H1 (cell line): ENCODE measurements around the gene TIMM10B. TPM values are rescaled to one million over a fixed set of nuclear protein-coding genes. Genes with fewer than 3 reads are reported as not detected.

Experiments
- CTCF ChIA-PET: fragments of 300-600 bp; sonication (Branson Sonifier 250); formaldehyde crosslinking; loops from one replicate; lab custom pipeline; 2021; ENCODE audit not compliant: partially characterized antibody; lab: Charles Lee
- POLR2A ChIA-PET: fragments of 300-600 bp; sonication (Branson Sonifier 250); formaldehyde crosslinking; loops from one replicate; lab custom pipeline; 2021; ENCODE audit warnings: inconsistent platforms; ENCODE audit not compliant: partially characterized antibody; lab: Charles Lee
- DNase-seq, 2 experiments: peaks; one replicate each; pipeline versions ENCODE4 v3.0.0 to v3.0.0-alpha.2; 2010 to 2022; ENCODE audit warnings: low spot score in 2 of 2, low read depth in 1 of 2, mixed read lengths in 1 of 2
- FAIRE-seq: peaks from 2 replicates; lab custom pipeline; 2011; peaks lifted over from hg19 to GRCh38; lab: Jason Lieb, UNC
- H2AFZ ChIP-seq: 2 replicates; pipeline ENCODE4 v1.8.1; 2012; ENCODE audit warnings: low read length, inconsistent platforms
- H2AK5ac ChIP-seq: 2 replicates; pipeline ENCODE4 v1.6.1; 2013; ENCODE audit warnings: low read depth, low read length
- H2BK120ac ChIP-seq: replicated peaks from 2 replicates; pipeline ENCODE3; 2013; ENCODE audit warnings: low read depth, low read length, inconsistent platforms
- H2BK12ac ChIP-seq: 2 replicates; pipeline ENCODE4 v1.6.1; 2013; ENCODE audit warnings: low read depth, low read length
- H2BK15ac ChIP-seq: 2 replicates; pipeline ENCODE4 v1.6.1; 2013; ENCODE audit warnings: low read length
- H2BK20ac ChIP-seq: 2 replicates; pipeline ENCODE4 v1.6.1; 2013; ENCODE audit warnings: low read length
- H2BK5ac ChIP-seq: 2 replicates; pipeline ENCODE4 v1.6.1; 2013; ENCODE audit warnings: low read depth, low read length
- H3K14ac ChIP-seq: 2 replicates; pipeline ENCODE4 v1.6.1; 2013; ENCODE audit warnings: inconsistent platforms; ENCODE audit not compliant: insufficient read length
- H3K18ac ChIP-seq: 2 replicates; pipeline ENCODE4 v1.6.1; 2013; ENCODE audit warnings: low read length; ENCODE audit errors: extremely low read depth
- H3K23ac ChIP-seq: 2 replicates; pipeline ENCODE4 v1.6.1; 2013; ENCODE audit warnings: inconsistent platforms; ENCODE audit not compliant: insufficient read length
- H3K23me2 ChIP-seq: 2 replicates; pipeline ENCODE4 v1.6.1; 2013; ENCODE audit warnings: low read depth, low read length
- H3K27ac ChIP-seq: 2 replicates; pipeline ENCODE4 v1.6.1; 2011; ENCODE audit warnings: low read depth, low read length, inconsistent platforms
- H3K27me3 ChIP-seq, 4 experiments: replicated peaks in 1 of 4; 1 replicate in 1 of 4; 2 replicates in 3 of 4; pipeline versions ENCODE4 v1.6.1 to v1.8.1; 2011 to 2013; ENCODE audit warnings: low read length in 3 of 4, mild to moderate bottlenecking in 3 of 4, inconsistent platforms in 2 of 4, mixed read lengths in 2 of 4, moderate library complexity in 1 of 4; ENCODE audit not compliant: control insufficient read depth in 3 of 4, insufficient read depth in 3 of 4; ENCODE audit errors: extremely low read depth in 1 of 4
- H3K36me3 ChIP-seq, 4 experiments: 2 replicates each; pipeline versions ENCODE4 v1.6.1 to v1.8.1; 2011 to 2013; ENCODE audit warnings: mild to moderate bottlenecking in 4 of 4, low read length in 3 of 4, moderate library complexity in 2 of 4, control low read depth in 1 of 4, inconsistent platforms in 1 of 4; ENCODE audit not compliant: insufficient read depth in 4 of 4, control insufficient read depth in 2 of 4
- H3K4ac ChIP-seq: replicated peaks from 2 replicates; pipeline ENCODE3; 2013; ENCODE audit warnings: low read length, low read depth, mixed read lengths, inconsistent platforms; ENCODE audit not compliant: insufficient read length
- H3K4me1 ChIP-seq, 4 experiments: replicated peaks in 1 of 4; 1 replicate in 1 of 4; 2 replicates in 3 of 4; pipeline versions ENCODE4 v1.6.1 to v1.8.1; 2011 to 2013; ENCODE audit warnings: low read length in 3 of 4, inconsistent platforms in 2 of 4, mixed read lengths in 1 of 4; ENCODE audit not compliant: insufficient read depth in 4 of 4, control insufficient read depth in 3 of 4
- H3K4me2 ChIP-seq, 2 experiments: 2 replicates each; pipeline versions ENCODE4 v1.6.1 to v1.8.1; 2011 to 2013; ENCODE audit warnings: low read depth in 2 of 2, low read length in 2 of 2, control low read depth in 1 of 2, inconsistent platforms in 1 of 2, mild to moderate bottlenecking in 1 of 2; ENCODE audit not compliant: insufficient read depth in 1 of 2
- H3K4me3 ChIP-seq, 4 experiments: fragments of 200-600, 300-600 bp in 1 of 4; sonication (generic), shearing (Covaris generic), sonication (Bioruptor Twin) in 1 of 4; 2 replicates each; pipeline versions ENCODE4 v1.5.1 to v1.8.1; 2011 to 2016; ENCODE audit warnings: low read length in 4 of 4, low read depth in 3 of 4, control low read depth in 2 of 4, inconsistent platforms in 2 of 4, mild to moderate bottlenecking in 2 of 4, mixed read lengths in 1 of 4, moderate library complexity in 1 of 4; ENCODE audit not compliant: insufficient read depth in 2 of 4; ENCODE audit errors: extremely low read depth in 1 of 4
- H3K56ac ChIP-seq: replicated peaks from 2 replicates; pipeline ENCODE3; 2013; ENCODE audit warnings: low read depth, mild to moderate bottlenecking, mixed read lengths, low read length, inconsistent platforms; ENCODE audit not compliant: insufficient read length
- H3K79me1 ChIP-seq: 2 replicates; pipeline ENCODE4 v1.6.1; 2013; ENCODE audit warnings: low read depth, low read length, control low read depth
- H3K79me2 ChIP-seq, 2 experiments: 2 replicates each; pipeline versions ENCODE4 v1.6.1 to v1.8.1; 2012 to 2013; ENCODE audit warnings: low read length in 2 of 2, mild to moderate bottlenecking in 2 of 2, inconsistent platforms in 1 of 2; ENCODE audit not compliant: insufficient read depth in 2 of 2, control insufficient read depth in 1 of 2
- H3K9ac ChIP-seq, 4 experiments: replicated peaks in 1 of 4; 1 replicate in 1 of 4; 2 replicates in 3 of 4; pipeline versions ENCODE4 v1.6.1 to v1.8.1; 2011 to 2013; ENCODE audit warnings: low read depth in 3 of 4, low read length in 3 of 4, control low read depth in 2 of 4, mild to moderate bottlenecking in 2 of 4, moderate library complexity in 2 of 4, inconsistent platforms in 1 of 4; ENCODE audit errors: extremely low read depth in 1 of 4
- H3K9me3 ChIP-seq, 2 experiments: 2 replicates each; pipeline versions ENCODE4 v1.6.1 to v1.8.1; 2012 to 2013; ENCODE audit warnings: mild to moderate bottlenecking in 2 of 2, moderate library complexity in 2 of 2, control low read depth in 1 of 2, inconsistent platforms in 1 of 2, low read depth in 1 of 2, low read length in 1 of 2, mixed read lengths in 1 of 2; ENCODE audit not compliant: insufficient read depth in 2 of 2
- H4K20me1 ChIP-seq, 2 experiments: replicated peaks in 1 of 2; 2 replicates each; pipeline versions ENCODE3 to v1.8.1; 2011 to 2013; ENCODE audit warnings: inconsistent platforms in 2 of 2, low read length in 2 of 2, mild to moderate bottlenecking in 1 of 2; ENCODE audit not compliant: insufficient read depth in 2 of 2, control insufficient read depth in 1 of 2
- H4K5ac ChIP-seq: 2 replicates; pipeline ENCODE4 v1.6.1; 2013; ENCODE audit warnings: low read length, low read depth, mixed read lengths, inconsistent platforms; ENCODE audit not compliant: insufficient read length
- H4K8ac ChIP-seq: 2 replicates; pipeline ENCODE4 v1.8.0; 2013; ENCODE audit warnings: mild to moderate bottlenecking, moderate library complexity, low read length, inconsistent platforms; ENCODE audit not compliant: insufficient read depth; ENCODE audit errors: extremely low read depth
- H4K91ac ChIP-seq: replicated peaks from 2 replicates; pipeline ENCODE3; 2013; ENCODE audit warnings: low read length, mixed read lengths, inconsistent platforms; ENCODE audit not compliant: insufficient read length
- CBX8 ChIP-seq: fragments of 300-800, 300-1000 bp; sonication (generic); IDR thresholded peaks from 2 replicates; pipeline ENCODE4 v1.7.1; 2016; ENCODE audit warnings: low read depth, low read length, borderline replicate concordance
- CHD2 ChIP-seq: IDR thresholded peaks from 2 replicates; pipeline ENCODE4 v1.6.1; 2012; ENCODE audit warnings: low read length, improper control_type of control experiment
- GABPA ChIP-seq: IDR thresholded peaks from 2 replicates; pipeline ENCODE4 v1.6.1; 2011; ENCODE audit warnings: mild to moderate bottlenecking, low read length, moderate library complexity, borderline replicate concordance; ENCODE audit not compliant: insufficient read depth
- GTF2F1 ChIP-seq: IDR thresholded peaks from 2 replicates; pipeline ENCODE4 v1.6.1; 2012; ENCODE audit warnings: low read depth, low read length, improper control_type of control experiment, borderline replicate concordance
- JUN ChIP-seq: IDR thresholded peaks from 2 replicates; pipeline ENCODE4 v1.6.1; 2011; ENCODE audit warnings: low read depth, mild to moderate bottlenecking, improper control_type of control experiment, low read length
- JUND ChIP-seq: IDR thresholded peaks from 2 replicates; pipeline ENCODE4 v1.6.1; 2011; ENCODE audit warnings: mild to moderate bottlenecking, improper control_type of control experiment, low read length
- RFX5 ChIP-seq: IDR thresholded peaks from 2 replicates; pipeline ENCODE4 v1.6.1; 2011; ENCODE audit warnings: low read depth, low read length, improper control_type of control experiment, borderline replicate concordance
- SIRT6 ChIP-seq: IDR thresholded peaks from one replicate; pipeline ENCODE4 v1.7.1; 2012; ENCODE audit warnings: low read length, inconsistent platforms
- YY1 ChIP-seq: IDR thresholded peaks from 2 replicates; pipeline ENCODE4 v1.6.1; 2011; ENCODE audit warnings: low read depth, mild to moderate bottlenecking, low read length
- WGBS, 2 experiments: shearing (Covaris generic) in 1 of 2; methylation state at CpG; one replicate each; pipeline versions ENCODE4 v1.1.6 to v1.1.7; 2013 to 2015; ENCODE audit warnings: low lambda C conversion rate in 2 of 2, mixed read lengths in 2 of 2, inconsistent platforms in 1 of 2, low coverage in 1 of 2, missing lambda C conversion rate in 1 of 2; ENCODE audit not compliant: insufficient replicate concordance in 2 of 2, insufficient coverage in 1 of 2, insufficient read length in 1 of 2; ENCODE audit errors: extremely low coverage in 1 of 2, missing lambda C conversion rate in 1 of 2; 5-methylcytosine and 5-hydroxymethylcytosine counted together
- polyA plus RNA-seq, 7 experiments: library from polyadenylated mRNA; depleted of rRNA in 3 of 7; stranded (reverse) in 5 of 7; unstranded in 2 of 7; fragments of >200 nt in 5 of 7; fragments of 200-250 nt in 2 of 7; gene quantifications; 1 replicate in 5 of 7; 2 replicates in 1 of 7; 4 replicates in 1 of 7; pipeline versions ENCODE4 v1.2.1 to v1.2.3, GENCODE V29; 2011 to 2013; ENCODE audit warnings: missing spikeins in 2 of 7, mixed read lengths in 2 of 7
- total RNA-seq: library from RNA; stranded (reverse); fragmentation: NEBNext Ultra II Directional; extraction: Animal tissue kit (Norgen Biotek cat#: 25700); gene quantifications from 2 replicates; pipeline ENCODE4 v1.2.1, GENCODE V29; 2021
- TF ChIP-seq, protein P1 (sequence below): IDR thresholded peaks from 2 replicates; pipeline ENCODE4 v1.6.1; 2012; ENCODE audit warnings: low read length, inconsistent platforms

The TIMM10B gene
- total and polyA plus RNA-seq, 2 of the 8 experiments (the other 6 are each of a cell fraction or from before 2014, with no cell fraction given): 38.2 to 47.8 TPM

DNA sequence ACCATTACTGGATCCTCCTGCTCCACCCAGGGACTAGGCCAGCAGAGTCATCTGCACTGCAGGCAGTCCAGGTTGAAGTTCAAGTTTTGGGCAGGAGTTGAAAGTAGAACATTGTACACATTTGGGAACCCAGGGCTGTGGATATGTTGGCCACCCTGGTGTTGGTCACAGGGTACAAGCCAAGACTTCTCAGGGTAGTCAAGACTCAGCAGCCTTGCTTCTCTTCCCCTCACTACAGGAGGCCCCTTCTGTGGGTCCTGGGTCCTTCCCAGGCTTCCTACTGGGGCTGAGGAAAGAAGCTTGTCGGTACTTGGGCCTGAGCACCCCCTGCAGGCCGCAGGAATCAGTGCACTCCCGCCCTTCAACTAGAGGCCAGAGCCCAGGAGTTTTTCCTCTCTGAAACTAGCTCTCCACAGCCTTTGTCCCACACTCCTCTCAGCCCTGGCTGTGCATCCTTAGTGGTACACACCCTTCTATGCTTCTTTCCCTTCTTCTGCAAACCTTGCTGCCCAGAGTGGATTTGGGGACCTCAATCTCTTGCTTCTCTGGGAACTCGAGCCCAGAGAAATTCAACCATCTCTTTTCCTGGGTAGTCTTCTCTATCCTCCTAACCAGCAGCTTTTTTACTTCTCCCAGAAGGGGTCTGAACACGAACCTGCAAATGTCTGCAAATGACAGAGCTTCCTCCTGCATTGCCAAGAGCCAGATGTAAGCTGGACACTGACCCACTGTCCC, 37.9 kb upstream of the TIMM10B start:
- Histone ChIP-seq H3K79me1 (no peaks in the 10 kb centered on the region), H3K9me3 (no peaks in the 10 kb centered on the region), H2BK5ac (no peak overlapping the region), H3K36me3 (no peaks in the 10 kb centered on the region), H3K27me3 (no peaks in the 10 kb centered on the region), H3K4me3 (no peak overlapping the region), H2BK20ac (no peak overlapping the region), H2AK5ac (no peak overlapping the region), H4K91ac (no peak overlapping the region), H3K79me2 (no peaks in the 10 kb centered on the region), H3K23me2 (no peaks in the 10 kb centered on the region; the same call in 1 of the 2 replicates), H4K20me1 (no peaks in the 10 kb centered on the region), H4K8ac (no peak overlapping the region), H2BK15ac (0 out of 2 replicates have a peak overlapping the region, but pooled peaks have one; percentile 67), H2AFZ (no peak overlapping the region), H3K4ac (no peak overlapping the region), H3K23ac (no peak overlapping the region), H4K5ac (no peak overlapping the region), H3K27ac (no peak overlapping the region), H3K18ac (no peak overlapping the region), H2BK120ac (no peak overlapping the region), H3K4me1 (peaks cover 0 to 4% (median 0%) of the 10 kb centered on the region in 4 experiments; a peak in 2 of 7 replicates), H3K9ac (no peak overlapping the region), H2BK12ac (0 out of 2 replicates have a peak overlapping the region, but pooled peaks have one; percentile 79), H3K4me2 (no peak overlapping the region), H3K56ac (no peak overlapping the region), H3K14ac (no peak overlapping the region)
- WGBS, 2 experiments: 30% methylated on average over 5 of the region's 5 CpGs; no CpG with 5 or more reads in 1 of the 2 experiments
- DNase-seq: peak in 1 of 2 experiments; percentile 77
- CTCF ChIA-PET: interaction anchor here (0.6 to 22.7 kb wide), 48 partner anchors 8 to 439 kb away, joined by 3 to 585 read pairs (median 6); partner anchors contain the start of genes APBB1, CCKBR, SMPD1 and TIMM10B
- POLR2A ChIA-PET: interaction anchor here (0.7 to 1.4 kb wide), 9 partner anchors 9 to 64 kb away, joined by 3 to 5 read pairs (median 3); partner anchors contain the start of genes APBB1, ARFIP2 and TIMM10B
- FAIRE-seq: no peak
- TF ChIP-seq, protein P1, sequence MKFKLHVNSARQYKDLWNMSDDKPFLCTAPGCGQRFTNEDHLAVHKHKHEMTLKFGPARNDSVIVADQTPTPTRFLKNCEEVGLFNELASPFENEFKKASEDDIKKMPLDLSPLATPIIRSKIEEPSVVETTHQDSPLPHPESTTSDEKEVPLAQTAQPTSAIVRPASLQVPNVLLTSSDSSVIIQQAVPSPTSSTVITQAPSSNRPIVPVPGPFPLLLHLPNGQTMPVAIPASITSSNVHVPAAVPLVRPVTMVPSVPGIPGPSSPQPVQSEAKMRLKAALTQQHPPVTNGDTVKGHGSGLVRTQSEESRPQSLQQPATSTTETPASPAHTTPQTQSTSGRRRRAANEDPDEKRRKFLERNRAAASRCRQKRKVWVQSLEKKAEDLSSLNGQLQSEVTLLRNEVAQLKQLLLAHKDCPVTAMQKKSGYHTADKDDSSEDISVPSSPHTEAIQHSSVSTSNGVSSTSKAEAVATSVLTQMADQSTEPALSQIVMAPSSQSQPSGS: no peak
- TF ChIP-seq CHD2 (no peak), JUN (no peak), RFX5 (no peak), CBX8 (no peak), GTF2F1 (no peak), GABPA (no peak), JUND (no peak), YY1 (no peak), SIRT6 (no peak)
